Anterior cingulate cortex (tissue), 58 donors: ENCODE measurements around the gene RNF213.
"Not testable (repeated sequence)": the region's sequence is repeated elsewhere in the genome, so short reads cannot be mapped to it uniquely, and the experiment has no call there.

Source experiments
- DNase-seq, 58 donors: peaks; one replicate each; lab custom pipeline; 2025; lab: John Stamatoyannopoulos, UW

The RNF213 gene

DNA sequence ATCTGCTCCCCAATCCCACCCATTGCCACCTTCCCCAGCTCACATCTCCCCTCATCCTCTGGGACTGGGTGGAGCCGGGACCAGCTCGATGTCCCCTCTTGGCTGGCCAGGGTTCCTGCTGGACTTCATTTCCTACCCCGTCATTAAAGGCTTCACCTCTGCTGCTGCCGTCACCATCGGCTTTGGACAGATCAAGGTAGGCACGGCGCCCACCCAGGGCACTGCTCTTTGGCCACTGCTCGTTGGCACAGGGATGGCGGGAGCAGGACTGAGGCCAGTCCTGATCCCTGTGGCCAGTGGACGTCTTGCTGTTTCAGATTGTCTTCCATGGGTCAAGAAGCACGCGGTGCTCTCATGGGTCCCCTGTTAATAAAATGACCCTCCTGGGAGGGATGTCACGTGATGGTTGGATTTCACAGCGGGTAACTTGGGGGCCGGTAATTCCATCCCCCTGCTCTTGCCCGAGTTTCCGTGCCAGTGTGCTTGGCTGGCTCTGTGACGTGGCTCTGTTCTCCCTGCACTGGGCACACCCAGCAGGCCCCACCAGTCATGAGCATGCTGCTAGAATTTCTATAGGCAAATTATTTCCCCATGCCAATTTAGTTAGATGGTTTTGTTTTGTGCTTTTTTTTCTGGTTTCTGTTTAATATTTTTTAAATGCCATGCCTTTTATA lies 37.4 kb upstream of the RNF213 start:
- peak in 1 of 58 donors; percentile 40 for DNase-seq

- no peak for DNase-seq
Observed at GRCh38 chr17:80223838-80224497, 36.7 kb upstream of the RNF213 start.

DNA sequence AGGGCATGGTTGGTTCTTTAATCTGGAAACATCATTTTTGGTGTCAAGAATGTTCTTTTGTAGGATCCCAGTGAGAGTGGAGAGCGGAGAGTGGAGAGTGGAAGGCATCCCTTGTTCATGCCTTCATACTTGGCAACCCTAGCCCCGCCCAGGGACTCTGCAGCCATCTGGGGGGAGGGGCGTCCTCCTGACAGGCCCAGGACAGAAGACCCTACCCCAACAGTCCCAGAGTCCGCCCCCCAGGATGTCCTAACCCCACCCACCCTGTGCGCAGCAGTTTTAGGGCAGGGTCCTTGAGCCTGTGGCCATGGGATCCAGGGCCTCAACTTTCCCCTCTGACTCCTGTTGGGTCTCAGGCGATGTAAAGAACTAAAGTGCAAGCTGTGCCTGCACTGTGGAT lies 36.0 kb upstream of the RNF213 start:
- DNase-seq, result no peak

- DNase-seq, result no peak
Observed at GRCh38 chr17:80225230-80225629, 35.4 kb upstream of the RNF213 start.

- DNase-seq, result no peak
Observed at GRCh38 chr17:80227156-80227555, 33.5 kb upstream of the RNF213 start.

- no peak for DNase-seq
Observed at GRCh38 chr17:80227666-80228065, 33.0 kb upstream of the RNF213 start.

- DNase-seq, result no peak
Observed at GRCh38 chr17:80228477-80228876, 32.2 kb upstream of the RNF213 start.

DNA sequence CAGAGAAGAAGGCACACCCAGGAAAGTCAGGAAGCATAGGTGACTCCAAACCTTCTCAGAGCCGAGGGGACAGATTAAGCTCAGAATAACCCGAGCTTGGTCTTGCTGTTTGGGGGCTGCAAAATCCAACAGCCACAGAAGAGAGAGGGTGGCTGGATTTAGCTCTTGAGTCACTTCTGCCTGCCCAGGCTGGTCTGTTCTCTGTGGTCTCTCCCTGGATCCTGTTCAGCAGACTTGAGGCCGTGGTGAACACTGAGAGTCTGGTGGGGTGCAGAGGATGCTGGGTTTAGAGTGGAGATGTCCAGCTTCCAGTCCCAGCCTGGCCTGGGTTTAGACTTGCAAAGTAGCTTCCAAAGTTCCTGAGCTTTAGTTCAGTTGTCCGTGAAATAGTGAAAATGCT lies 31.6 kb upstream of the RNF213 start:
- DNase-seq, result no peak

- no peak for DNase-seq
Observed at GRCh38 chr17:80232438-80232837, 28.2 kb upstream of the RNF213 start.

- no peak for DNase-seq
Observed at GRCh38 chr17:80233202-80233601, 27.4 kb upstream of the RNF213 start.

DNA sequence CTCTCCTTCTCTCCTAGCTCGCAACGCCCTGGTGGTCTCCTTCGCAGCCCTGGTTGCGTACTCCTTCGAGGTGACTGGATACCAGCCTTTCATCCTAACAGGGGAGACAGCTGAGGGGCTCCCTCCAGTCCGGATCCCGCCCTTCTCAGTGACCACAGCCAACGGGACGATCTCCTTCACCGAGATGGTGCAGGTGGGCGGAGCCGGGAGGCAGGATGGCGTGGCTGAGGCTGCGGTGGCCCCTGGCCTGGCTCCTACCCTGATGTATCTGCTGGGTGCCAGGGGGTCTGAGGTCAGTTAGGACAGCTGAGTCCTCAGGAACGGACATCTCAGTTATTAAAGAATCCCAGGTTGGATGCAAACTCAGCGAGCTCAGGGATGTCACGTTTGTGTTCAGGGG lies 23.7 kb upstream of the RNF213 start:
- no peak for DNase-seq

GRCh38 chr17:80237386-80237785 lies 23.3 kb upstream of the RNF213 start:
- DNase-seq, result no peak

DNA sequence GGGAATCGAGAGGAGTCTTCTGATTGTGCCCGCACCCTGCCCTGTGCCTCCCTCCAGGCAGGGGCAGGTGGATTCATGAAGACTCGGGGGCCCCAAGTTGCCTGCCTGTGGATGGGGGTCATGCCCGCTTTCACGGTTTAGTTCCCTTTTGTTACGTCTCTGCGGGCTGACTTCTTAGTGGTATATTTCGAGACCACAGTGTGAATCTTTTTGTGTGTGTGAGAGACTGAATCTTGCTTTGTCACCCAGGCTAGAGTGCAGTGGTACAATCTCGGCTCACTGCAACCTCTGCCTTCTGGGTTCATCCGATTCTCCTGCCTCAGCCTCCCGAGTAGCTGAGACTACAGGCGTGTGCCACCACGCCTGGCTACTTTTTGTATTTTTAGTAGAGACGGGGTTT lies 18.1 kb upstream of the RNF213 start:
- DNase-seq, result no peak

GRCh38 chr17:80243526-80244433 lies 16.9 kb upstream of the RNF213 start:
- DNase-seq, result no peak

GRCh38 chr17:80244448-80244847 lies 16.2 kb upstream of the RNF213 start:
- not testable (repeated sequence) for DNase-seq

DNA sequence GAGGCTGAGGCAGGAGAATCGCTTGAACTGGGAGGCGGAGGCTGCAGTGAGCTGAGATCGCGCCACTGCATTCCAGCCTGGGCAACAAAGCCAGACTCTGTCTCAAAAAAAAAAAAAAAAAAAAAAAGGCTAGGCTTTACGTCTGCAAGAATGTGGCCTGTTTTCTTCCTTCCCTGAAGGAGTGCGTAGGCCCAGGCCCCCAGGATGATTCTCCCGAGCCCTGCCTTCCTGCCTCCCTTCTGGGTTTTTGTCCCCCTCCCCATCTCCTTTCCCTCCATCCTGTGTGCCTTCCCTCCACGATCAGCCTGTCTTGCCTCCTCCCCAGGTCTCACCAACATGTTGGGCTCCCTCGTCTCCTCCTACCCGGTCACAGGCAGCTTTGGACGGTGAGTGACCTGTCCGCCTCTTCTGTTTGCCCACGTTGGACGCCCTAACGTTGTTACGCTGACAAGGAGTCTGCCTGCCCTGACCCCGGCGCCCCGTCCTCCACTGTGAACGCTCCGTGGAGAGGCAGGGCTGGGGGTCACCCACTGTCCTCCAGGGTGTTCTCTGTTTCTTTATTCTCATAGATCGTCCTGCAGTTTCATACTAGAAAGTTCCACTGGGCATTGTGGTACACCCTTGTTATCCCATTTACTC lies 15.7 kb upstream of the RNF213 start:
- no peak for DNase-seq

GRCh38 chr17:80245566-80246265 lies 14.9 kb upstream of the RNF213 start:
- no peak for DNase-seq

DNA sequence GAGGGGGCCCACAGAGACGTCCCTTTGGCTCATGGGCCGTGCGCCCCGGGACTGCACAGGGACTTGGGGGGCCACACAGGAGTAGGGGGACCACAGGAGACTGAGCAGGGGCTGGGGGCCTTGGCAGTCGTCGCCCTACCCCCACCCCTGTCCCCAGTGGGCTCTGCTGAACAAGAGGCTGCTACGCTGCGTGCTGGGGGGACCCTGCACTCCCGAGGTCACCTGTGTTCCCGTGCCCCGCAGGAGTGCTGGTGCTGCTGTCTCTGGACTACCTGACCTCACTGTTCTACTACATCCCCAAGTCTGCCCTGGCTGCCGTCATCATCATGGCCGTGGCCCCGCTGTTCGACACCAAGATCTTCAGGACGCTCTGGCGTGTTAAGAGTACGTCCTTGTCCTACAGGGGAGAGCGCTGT lies 14.4 kb upstream of the RNF213 start:
- DNase-seq, result no peak

GRCh38 chr17:80246726-80247125 lies 13.9 kb upstream of the RNF213 start:
- no peak for DNase-seq

DNA sequence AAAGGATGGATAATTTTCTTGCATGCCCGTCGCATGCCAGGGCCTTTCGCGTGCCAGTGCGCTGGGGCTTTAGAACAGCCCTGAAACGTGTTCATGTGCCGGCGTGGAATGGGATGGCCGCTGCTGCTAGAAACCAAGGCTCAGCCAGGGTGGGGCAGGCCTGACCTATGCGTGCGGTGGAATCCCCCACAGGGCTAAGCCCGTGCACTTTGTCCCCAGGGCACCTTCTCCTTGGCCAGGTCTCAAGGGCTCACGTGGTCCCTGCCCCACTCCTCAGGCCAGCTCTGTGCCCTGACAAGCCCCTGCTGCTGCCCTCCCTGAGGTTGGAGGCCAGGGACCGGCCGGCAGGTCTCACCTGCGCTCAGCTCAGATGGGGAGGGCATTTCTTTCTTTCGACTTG lies 13.1 kb upstream of the RNF213 start:
- no peak for DNase-seq
